Endothelial cell of umbilical vein (primary cell): Measurements from ENCODE around the gene ECHDC1.

Experiments
- EZH2 ChIP-seq: IDR thresholded peaks from 2 replicates; pipeline ENCODE4 v1.6.1; 2012; ENCODE audit warnings: borderline replicate concordance, low read depth, mild to moderate bottlenecking, moderate library complexity, low read length, inconsistent platforms; ENCODE audit not compliant: severe bottlenecking
- JUN ChIP-seq: IDR thresholded peaks from 2 replicates; pipeline ENCODE4 v1.6.1; 2011; ENCODE audit warnings: borderline replicate concordance, low read depth; ENCODE audit not compliant: insufficient read length, insufficient read depth

DNA sequence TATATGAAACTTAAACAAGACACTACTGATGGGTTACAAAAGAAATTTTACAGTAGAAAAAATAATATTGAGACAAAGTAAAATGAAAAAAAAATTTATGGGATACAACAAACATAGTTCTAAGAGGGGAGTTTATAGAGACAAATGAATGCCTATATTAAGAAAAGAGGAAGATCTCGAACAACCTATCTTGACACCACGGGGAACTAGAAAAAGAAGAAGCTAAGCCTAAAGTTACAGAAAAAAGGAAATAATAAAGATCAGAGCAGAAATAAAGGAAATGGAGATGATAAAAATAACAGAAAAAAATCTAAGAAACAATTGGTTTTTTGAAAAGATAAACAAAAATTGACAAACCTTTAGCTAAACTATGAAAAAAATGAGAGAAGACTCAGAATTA, 9.1 kb upstream of the ECHDC1 start:
- TF ChIP-seq JUN (no peak), EZH2 (no peak)
